ENCODE results near the gene HEPH.
"Not testable (repeated sequence)": the region's sequence is repeated elsewhere in the genome, so short reads cannot be mapped to it uniquely, and the experiment has no call there.

Gene HEPH, protein sequence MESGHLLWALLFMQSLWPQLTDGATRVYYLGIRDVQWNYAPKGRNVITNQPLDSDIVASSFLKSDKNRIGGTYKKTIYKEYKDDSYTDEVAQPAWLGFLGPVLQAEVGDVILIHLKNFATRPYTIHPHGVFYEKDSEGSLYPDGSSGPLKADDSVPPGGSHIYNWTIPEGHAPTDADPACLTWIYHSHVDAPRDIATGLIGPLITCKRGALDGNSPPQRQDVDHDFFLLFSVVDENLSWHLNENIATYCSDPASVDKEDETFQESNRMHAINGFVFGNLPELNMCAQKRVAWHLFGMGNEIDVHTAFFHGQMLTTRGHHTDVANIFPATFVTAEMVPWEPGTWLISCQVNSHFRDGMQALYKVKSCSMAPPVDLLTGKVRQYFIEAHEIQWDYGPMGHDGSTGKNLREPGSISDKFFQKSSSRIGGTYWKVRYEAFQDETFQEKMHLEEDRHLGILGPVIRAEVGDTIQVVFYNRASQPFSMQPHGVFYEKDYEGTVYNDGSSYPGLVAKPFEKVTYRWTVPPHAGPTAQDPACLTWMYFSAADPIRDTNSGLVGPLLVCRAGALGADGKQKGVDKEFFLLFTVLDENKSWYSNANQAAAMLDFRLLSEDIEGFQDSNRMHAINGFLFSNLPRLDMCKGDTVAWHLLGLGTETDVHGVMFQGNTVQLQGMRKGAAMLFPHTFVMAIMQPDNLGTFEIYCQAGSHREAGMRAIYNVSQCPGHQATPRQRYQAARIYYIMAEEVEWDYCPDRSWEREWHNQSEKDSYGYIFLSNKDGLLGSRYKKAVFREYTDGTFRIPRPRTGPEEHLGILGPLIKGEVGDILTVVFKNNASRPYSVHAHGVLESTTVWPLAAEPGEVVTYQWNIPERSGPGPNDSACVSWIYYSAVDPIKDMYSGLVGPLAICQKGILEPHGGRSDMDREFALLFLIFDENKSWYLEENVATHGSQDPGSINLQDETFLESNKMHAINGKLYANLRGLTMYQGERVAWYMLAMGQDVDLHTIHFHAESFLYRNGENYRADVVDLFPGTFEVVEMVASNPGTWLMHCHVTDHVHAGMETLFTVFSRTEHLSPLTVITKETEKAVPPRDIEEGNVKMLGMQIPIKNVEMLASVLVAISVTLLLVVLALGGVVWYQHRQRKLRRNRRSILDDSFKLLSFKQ
- 0 reads per million in 2 donors for total RNA-seq

- DNase-seq: no peak
Measured at GRCh38 chrX:66163849-66164411, at the start of gene HEPH. TSS of gene HEPH (plus strand) at chrX:66164247. CDS start at chrX:66170571, 6,324 bp downstream.

GRCh38 chrX:66118722-66119121, 45.3 kb upstream of the HEPH start:
- not testable (repeated sequence) for DNase-seq

DNA sequence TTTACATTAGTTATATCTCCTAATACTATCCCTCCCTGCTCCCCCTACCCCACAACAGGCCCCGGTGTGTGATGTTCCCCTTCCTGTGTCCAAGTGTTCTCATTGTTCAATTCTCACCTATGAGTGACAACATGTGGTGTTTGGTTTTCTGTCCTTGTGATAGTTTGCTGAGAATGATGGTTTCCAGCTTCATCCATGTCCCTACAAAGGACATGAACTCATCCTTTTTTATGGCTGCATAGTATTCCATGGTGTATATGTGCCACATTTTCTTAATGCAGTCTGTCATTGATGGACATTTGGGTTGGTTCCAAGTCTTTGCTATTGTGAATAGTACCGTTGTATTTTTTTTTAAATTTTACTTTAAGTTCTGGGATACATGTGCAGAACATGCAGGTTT, 42.7 kb upstream of the HEPH start:
- not testable (repeated sequence) for DNase-seq

- no peak for DNase-seq
Measured at GRCh38 chrX:66126662-66127061, 37.4 kb upstream of the HEPH start.

- no peak for DNase-seq
Measured at GRCh38 chrX:66130469-66130868, 33.6 kb upstream of the HEPH start.

DNA sequence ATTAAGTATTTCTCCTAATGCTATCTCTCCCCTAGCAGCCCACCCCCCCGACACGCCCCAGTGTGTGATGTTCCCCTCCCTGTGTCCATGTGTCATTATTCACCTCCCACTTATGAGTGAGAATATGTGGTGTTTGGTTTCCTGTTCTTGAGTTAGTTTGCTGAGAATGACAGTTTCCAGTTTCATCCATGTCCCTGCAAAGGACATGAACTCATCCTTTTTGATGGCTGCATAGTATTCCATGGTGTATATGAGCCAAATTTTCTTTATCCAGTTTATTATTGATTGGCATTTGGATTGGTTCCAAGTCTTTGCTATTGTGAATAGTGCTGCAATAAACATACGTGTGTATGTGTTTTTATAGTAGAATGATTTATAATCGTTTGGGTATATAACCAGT, 28.8 kb upstream of the HEPH start:
- DNase-seq: not testable (repeated sequence)

DNA sequence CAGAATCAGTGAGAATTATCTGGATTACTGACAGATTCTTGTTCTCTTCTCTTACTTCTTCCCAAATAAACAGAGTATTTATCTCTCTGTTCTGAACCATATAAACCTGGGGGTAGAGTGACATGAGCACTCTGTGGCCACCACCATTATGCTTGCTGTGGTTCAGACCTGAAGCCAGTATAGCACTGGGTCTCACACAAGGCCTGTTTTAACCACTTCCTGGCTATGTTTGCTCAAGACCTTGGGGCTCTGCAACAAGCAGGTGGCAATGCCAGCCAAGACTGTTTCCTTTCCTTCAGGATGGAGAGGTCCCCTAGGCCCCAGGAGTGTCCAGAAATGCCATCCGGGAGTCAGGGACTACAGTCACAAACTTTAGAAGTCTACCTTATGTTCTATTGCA, 21.7 kb upstream of the HEPH start:
- DNase-seq: peak in 1 of 5 experiments; percentile 42

DNA sequence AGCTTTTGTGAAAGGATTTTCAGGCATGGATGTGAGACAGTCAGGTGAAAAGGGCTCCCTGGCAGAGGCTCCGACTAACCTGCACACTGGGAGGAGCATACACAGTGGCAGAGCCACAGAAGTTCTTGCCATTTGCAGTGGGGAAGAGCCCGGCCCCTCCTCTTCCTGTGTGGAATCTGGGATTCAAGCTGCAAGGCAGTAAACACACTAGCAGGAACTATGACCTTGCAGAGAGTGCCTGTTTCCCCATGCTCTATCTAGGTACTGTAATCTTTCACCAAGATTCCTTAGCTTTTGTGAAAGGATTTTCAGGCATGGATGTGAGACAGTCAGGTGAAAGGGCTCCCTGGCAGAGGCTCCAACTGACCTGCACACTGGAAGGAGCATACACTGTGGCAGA, 19.8 kb upstream of the HEPH start:
- DNase-seq: no peak

- no peak for DNase-seq
Measured at GRCh38 chrX:66149519-66149918, 14.5 kb upstream of the HEPH start.

DNA sequence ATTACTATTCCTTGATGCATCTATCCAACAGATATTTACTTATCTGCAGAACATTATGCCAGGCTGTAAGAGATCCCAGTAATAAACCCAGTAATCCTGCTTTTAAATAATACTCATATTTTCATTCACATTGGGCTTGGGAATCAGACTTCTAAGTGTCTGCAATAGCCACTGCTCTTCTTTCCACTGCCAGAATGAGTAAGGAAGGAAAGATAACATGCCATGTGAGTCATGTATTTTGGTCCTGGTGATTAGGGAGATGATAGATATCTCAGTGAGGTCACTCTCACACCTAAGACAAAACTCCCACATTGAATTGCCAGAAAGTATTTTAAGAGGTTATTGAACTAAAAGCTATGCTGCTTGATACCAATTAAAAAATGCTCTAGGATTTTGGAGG, 13.9 kb upstream of the HEPH start:
- DNase-seq: no peak

- no peak for DNase-seq
Measured at GRCh38 chrX:66162331-66162822, 1.7 kb upstream of the HEPH start.

GRCh38 chrX:66163447-66163846, 600 bp upstream of the HEPH start:
- DNase-seq: no peak

GRCh38 chrX:66164470-66164869, 423 bp downstream of the HEPH start:
- no peak for DNase-seq

- DNase-seq: no peak
Measured at GRCh38 chrX:66164931-66165330, 884 bp downstream of the HEPH start.

DNA sequence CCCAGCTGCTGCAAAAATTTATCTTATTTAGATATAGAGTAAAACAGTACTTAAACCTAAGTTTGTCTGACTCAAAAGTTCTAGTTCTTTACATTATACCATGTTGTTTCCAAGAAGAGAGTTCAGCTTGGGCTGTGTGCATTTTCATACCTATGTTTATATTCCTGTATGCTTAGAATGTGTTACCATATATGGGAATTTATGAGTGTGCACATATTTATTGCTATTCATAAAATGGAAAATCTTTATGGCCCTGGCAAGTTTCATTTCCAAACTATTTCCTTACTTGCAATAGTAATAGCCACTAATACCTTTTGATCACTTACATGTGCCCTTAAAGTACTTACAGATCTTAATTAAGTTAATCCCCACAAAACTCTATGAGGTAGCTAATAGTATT, 2.6 kb downstream of the HEPH start:
- DNase-seq: no peak

GRCh38 chrX:66167431-66167830, 3.4 kb downstream of the HEPH start:
- DNase-seq: no peak

- DNase-seq: no peak
Measured at GRCh38 chrX:66176134-66176533, 12.1 kb downstream of the HEPH start.

- no peak for DNase-seq
Measured at GRCh38 chrX:66191563-66191962, 27.5 kb downstream of the HEPH start.

DNA sequence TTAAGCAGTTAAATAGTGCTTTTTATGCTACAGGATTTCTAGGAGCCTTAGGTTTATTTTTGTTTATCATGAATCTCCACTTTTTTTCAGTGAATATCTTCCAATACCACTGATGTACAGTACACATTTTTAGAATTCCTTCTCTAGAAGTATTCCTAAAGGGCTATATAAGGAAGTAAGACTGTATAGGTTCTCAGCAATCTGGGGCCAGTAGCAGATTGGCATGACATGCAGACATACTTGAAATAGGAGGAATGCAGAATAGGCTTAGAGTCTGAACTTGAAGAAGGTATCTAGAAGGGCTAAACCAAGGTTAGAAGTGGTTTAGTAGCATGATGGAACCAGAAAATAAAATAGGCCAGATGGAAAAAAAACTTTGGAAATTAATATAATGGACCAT, 29.8 kb downstream of the HEPH start:
- no peak for DNase-seq

DNA sequence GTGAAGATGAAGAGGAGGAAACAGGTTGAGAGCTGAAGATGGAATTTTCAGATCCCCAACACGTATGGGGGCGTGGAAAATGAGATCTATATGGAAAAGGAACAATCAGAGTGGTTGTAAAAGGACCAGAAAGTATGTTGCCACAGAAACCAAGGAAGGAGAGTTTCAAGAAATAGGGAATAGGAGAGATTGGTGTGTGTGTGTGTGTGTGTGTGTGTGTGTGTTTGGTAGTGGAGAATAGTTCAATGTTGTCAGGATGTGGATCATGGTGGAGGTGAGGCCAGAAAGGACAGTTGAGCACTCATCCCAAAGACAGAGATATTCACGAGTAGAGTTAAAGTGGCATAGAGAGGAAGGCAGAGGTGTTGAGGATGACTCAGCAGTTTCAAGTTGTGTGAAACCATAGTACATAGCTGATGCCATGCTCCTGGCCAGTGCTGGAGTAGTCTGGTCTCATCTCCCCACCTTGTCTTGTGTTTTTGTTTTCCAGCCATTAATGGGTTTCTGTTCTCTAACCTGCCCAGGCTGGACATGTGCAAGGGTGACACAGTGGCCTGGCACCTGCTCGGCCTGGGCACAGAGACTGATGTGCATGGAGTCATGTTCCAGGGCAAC, 36.1 kb downstream of the HEPH start:
- peak in 1 of 5 experiments; percentile 53 for DNase-seq

- DNase-seq: peak in 1 of 5 experiments; percentile 18
Measured at GRCh38 chrX:66200855-66201795, 37.1 kb downstream of the HEPH start.

Measured in T-helper 2 cell (primary cell).